Activated CD8-positive, alpha-beta memory T cell treated with anti-CD3 and anti-CD28 coated beads, Interleukin-2, amount 50 U/mL, for 4 hours (primary cell): ENCODE data around the gene NDUFS8.

Source experiments
- DNase-seq: peaks from one replicate; pipeline ENCODE4 v3.0.0-alpha.2; 2020

NDUFS8 gene

GRCh38 chr11:68016904-68017817 is 13.3 kb upstream of the NDUFS8 start:
- no peak for DNase-seq

GRCh38 chr11:68017980-68018729 is 12.3 kb upstream of the NDUFS8 start:
- no peak for DNase-seq

GRCh38 chr11:68018730-68019190 is 11.7 kb upstream of the NDUFS8 start:
- no peak for DNase-seq

GRCh38 chr11:68019486-68019885 is 11.0 kb upstream of the NDUFS8 start:
- DNase-seq, result no peak

- DNase-seq, result no peak
These were observed 9.9 kb upstream of the NDUFS8 start for GRCh38 chr11:68020575-68020974.

GRCh38 chr11:68021167-68021787 is 9.2 kb upstream of the NDUFS8 start:
- DNase-seq, result no peak

- no peak for DNase-seq
These were observed 8.0 kb upstream of the NDUFS8 start for GRCh38 chr11:68022531-68022930.

GRCh38 chr11:68024508-68024907 is 6.0 kb upstream of the NDUFS8 start:
- DNase-seq, result no peak

- no peak for DNase-seq
These were observed 5.4 kb upstream of the NDUFS8 start for GRCh38 chr11:68025047-68025446.

GRCh38 chr11:68026391-68027105 is 3.9 kb upstream of the NDUFS8 start:
- DNase-seq, result no peak

GRCh38 chr11:68027667-68028066 is 2.8 kb upstream of the NDUFS8 start:
- DNase-seq, result no peak

- no peak for DNase-seq
These were observed 1.5 kb upstream of the NDUFS8 start for GRCh38 chr11:68028802-68029545.

- no peak for DNase-seq
These were observed 623 bp downstream of the NDUFS8 start for GRCh38 chr11:68031144-68031464.

- DNase-seq, result no peak
These were observed 1.5 kb downstream of the NDUFS8 start for GRCh38 chr11:68032003-68032402.

GRCh38 chr11:68032997-68033707 is 2.7 kb downstream of the NDUFS8 start:
- DNase-seq, result no peak

- no peak for DNase-seq
These were observed 3.2 kb downstream of the NDUFS8 start for GRCh38 chr11:68033708-68034045.

- no peak for DNase-seq
These were observed 4.9 kb downstream of the NDUFS8 start for GRCh38 chr11:68035266-68035876.

GRCh38 chr11:68036141-68036716 is 5.7 kb downstream of the NDUFS8 start:
- DNase-seq, result no peak

- no peak for DNase-seq
These were observed 6.3 kb downstream of the NDUFS8 start for GRCh38 chr11:68036717-68037239.

GRCh38 chr11:68037411-68038225 is 7.1 kb downstream of the NDUFS8 start:
- no peak for DNase-seq
